Measurements from ENCODE around the gene IQCH.

DNA sequence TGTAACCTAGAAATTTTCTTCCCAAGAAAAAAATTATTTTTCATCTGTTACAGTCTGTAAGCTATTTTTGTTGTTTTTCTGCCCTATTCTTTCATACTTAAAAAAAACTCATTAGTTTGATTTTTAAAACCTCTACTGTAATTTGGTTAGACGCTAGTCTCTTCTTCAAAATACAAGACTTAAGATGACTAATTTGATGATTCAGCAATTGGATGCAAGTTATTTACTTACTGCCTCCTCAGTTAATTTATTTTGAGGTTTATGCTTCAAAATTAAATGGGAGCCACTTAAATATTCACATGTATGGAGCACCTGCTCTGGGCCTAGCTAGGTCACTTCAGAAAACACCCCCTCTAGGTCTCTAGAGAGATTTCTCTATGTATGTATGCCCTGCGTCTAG is 132.4 kb downstream of the IQCH start:
- TF ChIP-seq, protein P1, sequence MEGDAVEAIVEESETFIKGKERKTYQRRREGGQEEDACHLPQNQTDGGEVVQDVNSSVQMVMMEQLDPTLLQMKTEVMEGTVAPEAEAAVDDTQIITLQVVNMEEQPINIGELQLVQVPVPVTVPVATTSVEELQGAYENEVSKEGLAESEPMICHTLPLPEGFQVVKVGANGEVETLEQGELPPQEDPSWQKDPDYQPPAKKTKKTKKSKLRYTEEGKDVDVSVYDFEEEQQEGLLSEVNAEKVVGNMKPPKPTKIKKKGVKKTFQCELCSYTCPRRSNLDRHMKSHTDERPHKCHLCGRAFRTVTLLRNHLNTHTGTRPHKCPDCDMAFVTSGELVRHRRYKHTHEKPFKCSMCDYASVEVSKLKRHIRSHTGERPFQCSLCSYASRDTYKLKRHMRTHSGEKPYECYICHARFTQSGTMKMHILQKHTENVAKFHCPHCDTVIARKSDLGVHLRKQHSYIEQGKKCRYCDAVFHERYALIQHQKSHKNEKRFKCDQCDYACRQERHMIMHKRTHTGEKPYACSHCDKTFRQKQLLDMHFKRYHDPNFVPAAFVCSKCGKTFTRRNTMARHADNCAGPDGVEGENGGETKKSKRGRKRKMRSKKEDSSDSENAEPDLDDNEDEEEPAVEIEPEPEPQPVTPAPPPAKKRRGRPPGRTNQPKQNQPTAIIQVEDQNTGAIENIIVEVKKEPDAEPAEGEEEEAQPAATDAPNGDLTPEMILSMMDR (IDR thresholded peaks at IDR 0.05), result no peak
- TF ChIP-seq NR3C1 (IDR thresholded peaks at IDR 0.05), result no peak
- no peak for TF ChIP-seq SMC3 (IDR thresholded peaks at IDR 0.05)

Measured in A549 (cell line).